GM21737 (cell line): Measurements from ENCODE around the gene FKRP.
"Not testable (repeated sequence)": the region's sequence is repeated elsewhere in the genome, so short reads cannot be mapped to it uniquely, and the experiment has no call there.

ENCODE experiments used
- ATAC-seq: cut with Tn5 transposase; IDR thresholded peaks from one replicate; pipeline ENCODE4 v1.9.1; 2021; ENCODE audit warnings: mild to moderate bottlenecking, moderate library complexity; ENCODE audit not compliant: unreplicated experiment

The FKRP gene

DNA sequence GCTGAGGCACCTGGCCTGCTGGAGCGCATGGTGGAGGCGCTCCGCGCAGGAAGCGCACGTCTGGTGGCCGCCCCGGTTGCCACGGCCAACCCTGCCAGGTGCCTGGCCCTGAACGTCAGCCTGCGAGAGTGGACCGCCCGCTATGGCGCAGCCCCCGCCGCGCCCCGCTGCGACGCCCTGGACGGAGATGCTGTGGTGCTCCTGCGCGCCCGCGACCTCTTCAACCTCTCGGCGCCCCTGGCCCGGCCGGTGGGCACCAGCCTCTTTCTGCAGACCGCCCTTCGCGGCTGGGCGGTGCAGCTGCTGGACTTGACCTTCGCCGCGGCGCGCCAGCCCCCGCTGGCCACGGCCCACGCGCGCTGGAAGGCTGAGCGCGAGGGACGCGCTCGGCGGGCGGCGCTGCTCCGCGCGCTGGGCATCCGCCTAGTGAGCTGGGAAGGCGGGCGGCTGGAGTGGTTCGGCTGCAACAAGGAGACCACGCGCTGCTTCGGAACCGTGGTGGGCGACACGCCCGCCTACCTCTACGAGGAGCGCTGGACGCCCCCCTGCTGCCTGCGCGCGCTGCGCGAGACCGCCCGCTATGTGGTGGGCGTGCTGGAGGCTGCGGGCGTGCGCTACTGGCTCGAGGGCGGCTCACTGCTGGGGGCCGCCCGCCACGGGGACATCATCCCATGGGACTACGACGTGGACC is 10.1 kb downstream of the FKRP start:
- ATAC-seq, result no peak

DNA sequence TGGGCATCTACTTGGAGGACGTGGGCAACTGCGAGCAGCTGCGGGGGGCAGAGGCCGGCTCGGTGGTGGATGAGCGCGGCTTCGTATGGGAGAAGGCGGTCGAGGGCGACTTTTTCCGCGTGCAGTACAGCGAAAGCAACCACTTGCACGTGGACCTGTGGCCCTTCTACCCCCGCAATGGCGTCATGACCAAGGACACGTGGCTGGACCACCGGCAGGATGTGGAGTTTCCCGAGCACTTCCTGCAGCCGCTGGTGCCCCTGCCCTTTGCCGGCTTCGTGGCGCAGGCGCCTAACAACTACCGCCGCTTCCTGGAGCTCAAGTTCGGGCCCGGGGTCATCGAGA is 10.7 kb downstream of the FKRP start:
- no peak for ATAC-seq

DNA sequence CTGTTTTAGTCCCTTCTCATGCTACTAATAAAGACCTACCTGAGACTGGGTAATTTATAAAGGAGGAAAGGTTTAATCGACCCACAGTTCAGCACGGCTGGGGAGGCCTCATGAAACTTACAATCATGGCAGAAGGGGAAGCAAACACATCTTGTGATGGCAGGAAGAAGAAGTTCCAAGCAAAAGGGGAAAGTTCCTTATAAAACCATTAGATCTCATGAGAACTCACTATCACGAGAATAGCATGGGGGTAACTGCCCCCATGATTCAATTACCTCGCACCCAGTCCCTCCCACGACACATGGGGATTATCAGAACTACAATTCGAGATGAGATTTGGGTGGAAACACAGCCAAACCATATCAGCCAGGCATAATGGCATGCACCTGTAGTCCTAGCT is 13.3 kb downstream of the FKRP start:
- no peak for ATAC-seq

DNA sequence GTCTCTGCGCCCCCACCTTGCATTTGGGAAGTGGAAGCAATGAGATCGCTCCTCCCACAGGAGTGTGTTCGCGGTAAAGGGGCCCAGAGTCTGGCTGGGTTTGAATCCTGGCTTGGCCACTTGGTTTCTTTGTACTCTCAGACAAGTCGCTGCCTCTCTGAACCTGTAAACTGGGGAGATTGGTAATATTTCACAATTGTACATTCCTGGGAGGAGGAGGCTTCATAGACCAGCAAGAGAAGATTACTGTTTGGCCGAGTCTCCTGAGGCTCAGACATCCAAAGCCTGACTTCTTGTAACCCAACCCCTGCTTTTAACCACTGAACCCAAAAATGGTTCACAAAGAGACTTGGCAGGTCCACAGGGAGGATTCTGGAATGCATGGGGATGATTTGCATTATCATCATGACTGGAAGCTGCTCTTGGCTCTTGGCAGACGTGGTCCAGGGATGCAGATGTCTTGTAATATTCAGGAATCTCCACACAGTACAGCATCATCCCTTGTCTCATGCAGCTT is 14.0 kb downstream of the FKRP start:
- no peak for ATAC-seq

DNA sequence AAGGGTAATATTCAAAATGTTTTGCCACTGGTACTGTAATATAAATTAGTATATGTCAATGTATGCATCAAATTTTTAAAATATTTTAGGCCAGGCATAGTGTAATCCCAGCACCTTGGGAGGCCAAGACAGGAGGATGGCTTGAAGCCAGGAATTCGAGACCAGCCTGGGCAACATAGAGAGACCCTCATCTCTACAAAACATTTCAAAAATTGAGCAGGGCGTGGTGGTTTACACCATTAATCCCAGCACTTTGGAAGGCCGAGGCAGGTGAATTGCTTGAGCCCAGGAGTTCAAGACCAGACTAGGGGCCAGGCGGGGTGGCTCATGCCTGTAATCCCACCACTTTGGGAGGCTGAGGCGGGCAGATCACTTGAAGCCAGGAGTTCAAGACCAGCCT is 14.5 kb downstream of the FKRP start:
- ATAC-seq, result no peak

DNA sequence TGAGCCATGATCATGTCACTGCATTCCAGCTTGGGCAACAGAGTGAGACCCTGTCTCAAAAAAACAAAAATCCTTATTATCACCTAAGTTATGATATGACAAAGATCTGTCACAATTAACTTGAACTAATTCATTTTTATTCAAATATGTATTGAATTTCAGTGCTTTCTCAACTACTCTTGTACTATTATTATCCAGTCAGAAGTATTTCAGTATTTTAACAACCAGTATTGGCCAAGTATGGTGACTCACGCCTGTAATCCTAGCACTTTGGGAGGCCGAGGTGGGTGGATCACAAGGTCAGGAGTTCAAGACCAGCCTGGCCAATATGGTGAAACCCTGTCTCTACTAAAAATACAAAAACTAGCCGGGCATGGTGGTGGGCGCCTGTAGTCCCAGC is 15.0 kb downstream of the FKRP start:
- ATAC-seq, result not testable (repeated sequence)

DNA sequence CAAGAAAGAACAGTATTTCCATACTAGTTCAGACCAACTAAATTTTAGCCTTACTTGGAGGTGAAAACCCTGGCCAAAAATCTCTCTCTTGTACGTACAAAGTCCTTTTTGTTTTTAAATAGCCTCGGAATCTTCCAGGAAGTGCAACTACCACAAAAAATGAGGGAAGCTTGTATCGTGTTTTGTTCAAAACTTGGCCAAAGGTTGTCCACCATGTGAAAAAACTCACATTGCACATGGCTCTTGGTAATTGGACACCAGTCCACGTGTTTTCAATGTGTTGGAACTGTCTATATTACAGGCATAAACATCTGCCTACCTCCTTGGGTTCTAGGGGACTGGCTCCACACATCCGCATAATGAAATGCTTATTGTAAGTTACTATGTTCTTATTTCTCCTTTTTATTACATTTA is 15.6 kb downstream of the FKRP start:
- no peak for ATAC-seq

DNA sequence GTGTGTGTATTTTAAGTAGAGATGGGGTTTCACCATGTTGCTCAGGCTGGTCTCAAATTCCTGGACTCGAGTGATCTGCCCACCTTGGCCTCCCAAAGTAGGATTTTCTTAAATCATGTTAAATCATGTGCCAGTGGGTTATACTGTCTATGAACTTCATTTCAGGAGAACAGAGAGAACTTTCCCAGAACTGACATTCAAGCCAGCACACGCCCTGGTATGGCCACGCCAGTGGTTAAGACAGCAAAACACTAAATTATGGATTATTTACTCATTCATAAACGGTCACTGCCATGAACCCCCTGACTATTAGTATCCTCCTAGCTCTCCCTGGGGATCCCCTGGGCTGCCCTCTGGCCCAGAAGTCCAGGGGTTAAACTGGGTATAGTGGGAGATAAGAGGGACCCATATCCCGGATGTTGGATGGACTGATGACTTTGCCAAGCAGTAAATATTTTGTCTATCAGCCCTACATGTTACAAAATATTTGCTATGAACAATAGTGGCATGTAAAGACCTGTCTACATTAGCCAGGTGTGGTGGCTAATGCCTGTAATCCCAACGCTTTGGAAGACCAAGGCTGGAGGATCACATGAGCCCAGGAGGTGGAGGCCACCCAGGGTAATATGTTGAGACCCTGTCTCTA is 16.5 kb downstream of the FKRP start:
- ATAC-seq, result no peak

DNA sequence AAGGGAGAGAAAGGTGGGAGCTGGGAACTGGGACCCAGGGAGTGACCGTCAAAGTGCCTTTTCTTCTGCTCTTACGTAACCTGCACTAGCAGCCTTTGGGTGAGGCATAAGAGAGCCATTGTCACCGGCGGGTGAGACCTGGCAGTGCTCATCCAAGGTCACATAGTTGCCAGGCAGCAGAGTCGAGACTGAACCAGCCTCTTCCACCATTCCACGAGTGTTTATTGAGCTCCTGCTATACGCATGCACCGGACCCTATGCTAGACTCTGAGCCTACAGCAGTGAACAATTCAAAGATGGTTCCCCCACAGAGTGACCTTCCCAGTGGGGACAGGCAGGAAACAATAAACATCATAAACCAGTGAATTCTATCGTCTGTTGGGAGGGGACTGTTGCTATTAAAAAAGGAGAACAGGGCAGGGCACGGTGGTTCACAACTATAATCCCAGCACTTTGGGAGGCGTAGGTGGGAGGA is 19.0 kb downstream of the FKRP start:
- ATAC-seq, result no peak

DNA sequence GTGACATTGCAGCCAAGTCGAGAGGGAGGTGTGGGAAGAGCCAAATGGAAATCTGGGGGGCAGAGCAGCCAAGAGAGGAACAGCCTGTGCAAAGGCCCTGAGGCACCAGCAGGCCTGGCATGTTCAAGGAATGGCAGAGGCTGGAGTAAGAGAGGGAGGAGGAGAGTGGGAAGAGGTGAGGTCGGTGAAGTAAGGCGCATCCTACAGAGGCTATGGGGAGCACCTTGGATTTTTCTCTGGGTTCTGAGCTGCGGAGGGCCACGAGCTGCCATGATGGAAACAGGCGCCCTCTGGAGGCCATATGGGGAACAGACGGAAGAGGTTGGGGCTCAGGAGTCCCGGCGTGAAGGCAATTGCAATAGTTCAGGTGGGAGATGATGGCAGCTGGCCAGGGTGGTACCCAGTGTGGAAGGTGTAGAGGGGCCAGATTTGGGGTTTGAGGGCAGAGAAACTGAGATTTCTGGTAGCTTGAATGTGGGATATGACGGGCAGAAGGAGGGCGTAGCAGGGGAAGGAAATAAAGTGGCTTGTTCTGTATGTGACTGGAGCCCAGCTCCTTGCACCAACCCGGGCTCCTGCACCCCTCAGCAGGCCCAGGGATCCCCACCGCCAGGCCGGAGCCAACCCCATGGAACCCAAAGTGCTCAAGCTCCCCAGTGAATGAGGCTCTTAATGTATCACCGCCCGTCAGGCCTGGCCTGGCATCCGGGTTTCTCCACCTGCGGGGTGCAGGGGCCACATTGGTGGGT is 20.9 kb downstream of the FKRP start:
- ATAC-seq, result no peak

DNA sequence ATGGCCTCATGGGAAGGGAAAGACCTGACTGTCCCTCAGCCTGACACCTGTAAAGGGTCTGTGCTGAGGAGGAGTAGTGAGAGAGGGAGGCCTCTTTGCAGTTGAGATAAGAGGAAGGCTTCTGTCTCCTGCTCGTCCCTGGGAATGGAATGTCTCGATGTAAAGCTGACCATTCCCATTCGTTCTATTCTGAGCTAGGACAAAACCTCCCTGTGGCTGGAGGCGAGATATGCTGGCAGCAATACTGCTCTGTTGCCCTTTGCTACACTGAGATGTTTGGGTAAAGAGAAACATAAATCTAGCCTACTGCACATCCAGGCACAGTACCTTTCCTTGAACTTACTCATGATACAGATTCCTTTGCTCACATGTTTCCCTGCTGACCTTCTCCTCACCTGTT is 22.9 kb downstream of the FKRP start:
- not testable (repeated sequence) for ATAC-seq

DNA sequence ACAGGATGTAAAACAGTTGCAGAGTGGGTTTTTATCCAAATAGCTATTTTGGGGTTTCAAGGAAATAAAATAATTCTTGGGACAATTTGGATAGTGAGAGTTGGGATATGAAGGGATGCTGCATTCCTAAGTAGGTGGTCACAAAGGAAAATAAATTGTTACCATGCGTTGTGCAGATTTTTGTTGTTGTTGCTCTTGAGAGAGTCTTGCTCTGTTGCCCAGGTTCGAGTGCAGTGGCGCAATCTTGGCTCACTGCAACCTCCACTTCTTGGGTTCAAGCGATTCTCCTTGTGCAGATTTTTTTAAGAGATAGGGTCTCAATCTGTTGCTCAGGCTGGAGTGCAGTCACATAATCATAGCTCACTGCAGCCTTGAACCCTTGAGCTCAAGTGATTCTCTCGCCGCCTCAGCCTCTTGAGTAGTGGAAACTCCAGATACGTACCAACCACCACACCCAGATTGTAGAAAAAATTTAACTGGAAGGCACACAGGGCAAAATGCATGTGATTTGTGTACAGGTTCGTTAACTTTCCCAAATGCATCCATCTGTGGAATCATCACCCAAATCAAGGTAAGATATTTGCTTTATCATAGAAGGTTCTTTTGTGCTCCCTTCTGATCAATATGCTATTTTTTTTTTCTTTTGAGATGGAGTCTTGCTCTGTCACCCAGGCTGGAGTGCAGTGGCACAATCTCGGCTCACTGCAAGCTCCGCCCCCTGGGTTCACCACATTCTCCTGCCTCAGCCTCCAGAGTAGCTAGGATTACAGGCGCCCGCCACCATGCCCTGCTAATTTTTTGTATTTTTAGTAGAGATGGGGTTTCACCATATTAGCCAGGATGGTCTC is 26.5 kb downstream of the FKRP start:
- ATAC-seq, result no peak

DNA sequence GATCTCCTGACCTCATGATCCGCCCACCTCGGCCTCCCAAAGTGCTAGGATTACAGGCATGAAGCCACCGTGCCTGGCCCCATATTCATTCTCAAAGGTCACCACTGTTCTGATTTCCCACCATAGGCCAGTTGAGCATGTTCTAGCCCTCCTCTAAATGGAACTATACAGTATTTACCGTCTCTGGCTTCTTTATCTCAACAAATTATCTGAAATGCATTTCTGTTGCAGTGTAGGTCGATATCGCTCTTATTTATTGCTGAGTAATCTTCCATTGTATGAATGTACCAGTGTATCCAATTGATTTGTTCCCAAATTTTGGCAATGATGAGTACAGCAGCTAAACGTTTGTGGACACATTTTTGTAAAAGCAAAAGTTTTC is 27.2 kb downstream of the FKRP start:
- ATAC-seq, result no peak

DNA sequence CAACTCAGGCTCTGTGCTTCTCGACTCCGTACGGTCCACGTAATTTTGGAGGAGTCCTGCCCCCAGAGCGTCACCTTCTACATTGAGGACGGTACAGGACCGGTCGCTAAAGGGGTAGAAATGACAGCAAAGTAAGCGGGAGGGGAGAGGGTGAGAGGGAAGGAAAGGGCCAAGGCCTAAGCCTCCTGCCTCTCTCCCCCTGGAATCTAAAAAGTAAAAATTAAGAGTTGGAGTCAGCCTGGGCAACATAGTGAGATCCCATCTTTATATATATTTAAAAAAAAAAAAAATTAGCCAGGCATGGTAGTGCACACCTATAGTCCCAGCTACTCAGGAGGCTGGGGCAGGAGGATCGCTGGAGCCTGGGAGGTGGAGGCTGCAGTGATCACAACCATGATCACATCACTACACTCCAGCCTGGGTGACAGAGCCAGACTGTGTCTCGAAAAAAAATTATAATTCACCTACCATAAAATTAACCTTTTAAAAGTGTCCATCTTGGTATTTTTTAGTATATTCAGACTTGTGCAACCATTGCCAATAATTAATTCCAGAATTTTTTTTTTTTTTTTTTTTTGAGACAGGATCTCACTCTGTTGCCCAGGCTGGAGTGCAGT is 29.9 kb downstream of the FKRP start:
- no peak for ATAC-seq

DNA sequence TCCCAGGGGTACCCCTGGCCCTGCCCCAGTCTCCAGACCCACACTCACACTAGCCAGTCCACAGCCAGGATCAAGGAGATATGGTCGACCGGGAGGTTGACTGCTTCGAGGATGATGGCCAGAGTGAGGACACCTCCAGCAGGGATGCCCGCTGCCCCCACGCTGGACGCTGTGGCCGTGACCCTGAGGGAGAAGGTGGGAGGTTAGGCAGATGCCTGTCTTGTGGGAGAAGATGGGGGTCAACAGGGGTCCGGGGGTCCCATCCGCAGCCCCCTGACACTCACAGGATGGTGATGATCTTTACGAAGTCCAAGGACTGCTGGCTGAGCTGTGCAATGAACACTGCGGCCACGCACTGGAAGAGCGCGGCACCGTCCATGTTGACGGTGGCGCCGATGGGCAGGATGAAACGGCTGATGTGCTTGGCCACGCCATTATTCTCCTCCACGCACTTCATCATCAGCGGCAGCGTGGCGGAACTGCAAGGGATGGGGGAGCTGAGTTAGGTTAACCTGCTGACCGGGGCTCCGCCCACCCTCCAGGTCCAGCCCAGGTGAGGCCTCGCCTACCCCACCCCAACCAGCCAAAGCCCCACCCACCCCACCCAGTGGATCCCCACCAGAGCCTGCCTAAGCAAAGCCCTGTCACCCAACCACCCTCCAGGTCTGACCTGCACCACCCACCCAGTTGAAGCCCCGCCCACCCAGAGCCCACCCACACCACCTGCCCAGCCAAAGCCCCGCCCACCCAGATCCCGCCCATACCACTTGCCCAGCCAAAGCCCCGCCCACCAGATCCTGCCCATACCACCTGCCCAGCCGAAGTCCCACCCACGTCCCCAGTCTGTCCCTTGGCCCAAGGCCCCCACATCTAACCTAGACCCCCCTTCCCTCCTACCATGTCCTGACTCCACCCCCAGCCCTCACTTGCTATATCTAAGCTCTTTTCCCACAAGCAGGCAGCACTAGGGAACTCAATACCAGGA is 31.4 kb downstream of the FKRP start:
- ATAC-seq, result no peak

DNA sequence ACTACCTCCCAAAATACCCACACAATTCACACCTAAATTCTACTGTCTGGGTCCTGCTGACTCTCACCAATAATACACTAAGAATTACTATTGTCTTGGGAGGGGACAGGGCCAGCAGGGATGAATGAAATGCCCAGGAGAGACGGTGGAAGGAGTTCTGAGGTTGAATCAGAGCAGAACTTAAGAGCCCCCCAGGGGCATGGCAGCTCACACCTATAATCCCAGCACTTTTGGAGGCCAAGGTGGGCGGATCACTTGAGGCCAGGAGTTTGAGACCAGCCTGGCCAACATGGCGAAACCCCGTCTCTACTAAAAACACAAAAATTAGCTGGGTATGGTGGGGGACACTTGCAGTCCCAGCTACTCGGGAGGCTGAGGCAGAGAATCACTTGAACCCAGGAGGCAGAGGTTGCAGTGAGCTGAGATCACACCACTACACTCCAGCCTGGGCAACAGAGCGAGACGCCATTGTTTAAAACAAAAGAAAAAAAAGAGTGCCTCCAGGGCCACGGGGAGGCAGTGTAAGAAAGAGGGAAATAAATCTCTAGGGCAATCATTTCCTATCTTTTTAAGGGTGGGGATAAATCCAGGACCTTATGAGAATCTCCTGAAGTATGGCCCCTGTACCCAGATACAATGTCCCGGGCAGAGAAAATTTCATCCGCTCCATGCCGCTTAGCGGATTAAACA is 32.2 kb downstream of the FKRP start:
- not testable (repeated sequence) for ATAC-seq

DNA sequence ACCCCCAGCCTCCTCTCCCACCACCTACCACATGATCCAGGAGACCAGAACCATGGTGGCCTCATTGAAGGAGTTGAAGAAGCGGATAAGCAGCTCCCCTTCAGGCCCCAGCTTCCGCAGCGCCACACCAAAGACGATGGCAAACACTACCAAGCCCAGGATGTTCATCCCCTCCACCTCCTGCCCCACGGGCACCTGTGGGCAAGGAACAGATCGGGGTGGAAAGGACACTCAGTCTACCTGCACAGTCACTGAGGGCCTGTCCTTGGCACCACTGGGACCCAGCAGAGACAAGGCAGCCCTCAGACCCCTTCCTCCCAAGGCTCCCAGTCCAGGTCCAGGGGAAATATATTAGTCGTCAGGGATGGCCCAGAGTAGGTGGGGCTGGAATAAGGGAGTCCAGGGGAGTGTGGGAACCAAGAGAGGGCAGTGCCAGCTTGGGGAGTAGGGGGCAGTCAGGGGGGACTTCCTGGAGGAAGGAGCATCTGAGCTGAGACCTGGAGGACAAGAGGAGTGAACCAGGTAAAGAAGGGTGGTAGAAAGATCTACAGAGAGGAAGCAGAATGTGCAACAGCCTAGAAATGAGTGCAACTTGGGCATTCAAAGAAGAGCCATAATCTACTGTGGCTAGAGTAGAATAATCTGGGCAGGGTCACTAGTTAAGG is 36.6 kb downstream of the FKRP start:
- no peak for ATAC-seq

DNA sequence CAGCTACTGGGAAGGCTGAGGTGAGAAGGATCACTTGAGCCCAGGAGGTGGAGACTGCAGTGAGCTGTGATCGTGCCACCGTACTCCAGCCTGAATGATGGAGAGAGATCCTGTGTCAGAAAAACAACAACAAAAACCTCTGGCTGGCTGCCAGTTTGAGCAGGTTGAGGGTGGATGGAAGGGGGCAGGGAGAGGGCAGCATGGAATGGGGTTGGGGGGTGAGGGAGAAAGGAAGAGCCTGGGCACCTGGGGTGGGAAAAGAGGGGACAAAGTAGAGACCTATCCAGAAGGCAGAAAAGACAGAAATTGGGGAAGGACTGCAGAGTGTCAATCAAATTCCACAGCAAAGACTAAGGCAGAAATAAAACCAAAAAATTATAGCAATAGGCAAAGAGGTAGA is 37.8 kb downstream of the FKRP start:
- no peak for ATAC-seq
